Omental fat pad (tissue), 4 donors: Measurements from ENCODE around the gene PODXL2. TPM values are rescaled to one million over a fixed set of nuclear protein-coding genes. Genes with fewer than 3 reads are reported as not detected.

Source experiments
- ATAC-seq: fragments of 150-250 bp; one replicate; pipeline ENCODE4 v1.9.1; 2016; ENCODE audit warnings: mild to moderate bottlenecking, moderate library complexity; ENCODE audit not compliant: low FRiP score
- DNase-seq: peaks from one replicate; pipeline ENCODE4 v3.0.0-alpha.2; 2019; ENCODE audit warnings: low spot score
- total RNA-seq, 4 donors: library from RNA; depleted of rRNA; stranded (reverse); fragments of >200 nt; gene quantifications; one replicate each; pipeline ENCODE4 v1.1.0, GENCODE V29; 2016
- TF ChIP-seq, protein P1 (sequence below), 3 donors: fragments of 450-650 bp; IDR thresholded peaks; one replicate each; pipeline ENCODE4 v1.5.1; 2016 to 2017; ENCODE audit warnings: antibody characterized with exemption in 3 of 3, mild to moderate bottlenecking in 3 of 3, moderate library complexity in 2 of 3

The PODXL2 gene
- total RNA-seq, 4 donors from 2014 or later = 1.7 to 6.3 (median 2.9) TPM

GRCh38 chr3:127656906-127657305, 27.9 kb downstream of the PODXL2 start:
- ATAC-seq = no peak
- TF ChIP-seq, protein P1, sequence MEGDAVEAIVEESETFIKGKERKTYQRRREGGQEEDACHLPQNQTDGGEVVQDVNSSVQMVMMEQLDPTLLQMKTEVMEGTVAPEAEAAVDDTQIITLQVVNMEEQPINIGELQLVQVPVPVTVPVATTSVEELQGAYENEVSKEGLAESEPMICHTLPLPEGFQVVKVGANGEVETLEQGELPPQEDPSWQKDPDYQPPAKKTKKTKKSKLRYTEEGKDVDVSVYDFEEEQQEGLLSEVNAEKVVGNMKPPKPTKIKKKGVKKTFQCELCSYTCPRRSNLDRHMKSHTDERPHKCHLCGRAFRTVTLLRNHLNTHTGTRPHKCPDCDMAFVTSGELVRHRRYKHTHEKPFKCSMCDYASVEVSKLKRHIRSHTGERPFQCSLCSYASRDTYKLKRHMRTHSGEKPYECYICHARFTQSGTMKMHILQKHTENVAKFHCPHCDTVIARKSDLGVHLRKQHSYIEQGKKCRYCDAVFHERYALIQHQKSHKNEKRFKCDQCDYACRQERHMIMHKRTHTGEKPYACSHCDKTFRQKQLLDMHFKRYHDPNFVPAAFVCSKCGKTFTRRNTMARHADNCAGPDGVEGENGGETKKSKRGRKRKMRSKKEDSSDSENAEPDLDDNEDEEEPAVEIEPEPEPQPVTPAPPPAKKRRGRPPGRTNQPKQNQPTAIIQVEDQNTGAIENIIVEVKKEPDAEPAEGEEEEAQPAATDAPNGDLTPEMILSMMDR (IDR thresholded peaks at IDR 0.05) = no peak
- no peak for DNase-seq

- TF ChIP-seq, protein P1 (IDR thresholded peaks at IDR 0.05) = no peak
- DNase-seq (no peak), ATAC-seq (no peak)
Observed at GRCh38 chr3:127658234-127658633, 29.2 kb downstream of the PODXL2 start.

DNA sequence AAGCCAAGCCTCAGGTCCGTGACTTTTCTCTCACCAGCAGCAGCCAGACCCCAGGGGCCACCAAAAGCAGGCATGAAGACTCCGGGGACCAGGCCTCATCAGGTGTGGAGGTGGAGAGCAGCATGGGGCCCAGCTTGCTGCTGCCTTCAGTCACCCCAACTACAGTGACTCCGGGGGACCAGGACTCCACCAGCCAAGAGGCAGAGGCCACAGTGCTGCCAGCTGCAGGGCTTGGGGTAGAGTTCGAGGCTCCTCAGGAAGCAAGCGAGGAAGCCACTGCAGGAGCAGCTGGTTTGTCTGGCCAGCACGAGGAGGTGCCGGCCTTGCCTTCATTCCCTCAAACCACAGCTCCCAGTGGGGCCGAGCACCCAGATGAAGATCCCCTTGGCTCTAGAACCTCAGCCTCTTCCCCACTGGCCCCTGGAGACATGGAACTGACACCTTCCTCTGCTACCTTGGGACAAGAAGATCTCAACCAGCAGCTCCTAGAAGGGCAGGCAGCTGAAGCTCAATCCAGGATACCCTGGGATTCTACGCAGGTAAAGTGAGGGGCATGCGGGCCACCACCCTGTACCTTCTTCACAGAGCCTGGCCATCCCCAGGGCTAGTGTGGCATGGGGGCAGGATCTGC, 31.8 kb downstream of the PODXL2 start:
- TF ChIP-seq, protein P1 (IDR thresholded peaks at IDR 0.05) = no peak
- DNase-seq (no peak), ATAC-seq (no peak)

- TF ChIP-seq, protein P1 (IDR thresholded peaks at IDR 0.05) = no peak
- DNase-seq (no peak), ATAC-seq (no peak)
Observed at GRCh38 chr3:127661600-127661999, 32.6 kb downstream of the PODXL2 start.

DNA sequence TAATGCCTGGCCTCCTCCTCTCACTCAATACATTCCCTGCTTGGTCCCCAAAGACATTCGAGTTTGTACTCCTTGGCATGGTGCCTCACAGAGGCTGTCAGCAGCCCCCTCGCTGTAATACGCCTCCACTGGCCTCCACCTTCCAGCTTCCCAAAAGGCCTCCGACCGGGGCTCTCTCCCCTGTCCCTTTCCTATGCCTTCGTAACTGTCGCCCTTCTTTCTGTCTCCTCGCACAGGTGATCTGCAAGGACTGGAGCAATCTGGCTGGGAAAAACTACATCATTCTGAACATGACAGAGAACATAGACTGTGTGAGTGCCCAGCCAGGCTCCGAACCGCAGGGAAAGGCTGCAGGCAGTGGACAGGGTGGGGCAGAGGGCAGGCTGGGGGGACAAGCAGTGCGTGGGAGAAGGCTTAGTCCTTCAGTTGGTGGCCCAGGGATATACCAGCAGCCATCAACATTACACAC, 33.0 kb downstream of the PODXL2 start:
- ATAC-seq (no peak), DNase-seq (no peak)
- TF ChIP-seq, protein P1 (IDR thresholded peaks at IDR 0.05) = no peak

GRCh38 chr3:127663151-127663550, 34.2 kb downstream of the PODXL2 start:
- no peak for DNase-seq

DNA sequence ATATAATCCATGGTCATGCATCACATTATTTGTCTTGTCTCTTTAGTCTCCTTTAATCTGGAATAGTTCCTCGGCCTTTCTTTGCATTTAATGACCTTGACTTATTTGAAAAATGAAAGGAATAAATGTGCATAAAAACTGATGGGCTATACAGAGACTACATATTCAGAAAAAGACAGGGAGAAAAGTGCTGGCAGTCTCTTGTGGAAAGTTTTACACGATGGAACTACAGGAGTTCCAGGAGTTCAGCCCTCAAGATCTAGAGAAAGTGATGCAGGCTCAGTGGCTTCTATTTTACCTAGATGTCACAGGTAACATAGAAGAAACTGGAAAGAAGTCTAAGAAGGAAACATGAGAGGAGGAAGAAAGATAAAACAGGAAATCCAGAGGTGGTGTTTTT, 36.2 kb downstream of the PODXL2 start:
- no peak for ATAC-seq
- TF ChIP-seq, protein P1 (IDR thresholded peaks at IDR 0.05) = no peak
- DNase-seq = no peak

More at GRCh38 chr3:127663151-127663550, 34.2 kb downstream of the PODXL2 start:
- TF ChIP-seq, protein P1 (IDR thresholded peaks at IDR 0.05) = no peak
- ATAC-seq = no peak
